Panc1 (cell line): ENCODE data around the gene CIITA. TPM values are rescaled to one million over a fixed set of nuclear protein-coding genes. Genes with fewer than 3 reads are reported as not detected.

ENCODE experiments used
- ATAC-seq: fragments of 200-7000 bp; cut with Tn5 transposase; 2 replicates; pipeline ENCODE4 v1.9.1; 2020; ENCODE audit warnings: mild to moderate bottlenecking, moderate library complexity
- BruUV-seq: library from RNA; stranded (reverse); fragments of 400-500 nt; replicated peaks from 2 replicates; lab custom pipeline; 2021; lab: Mats Ljungman, UMichigan
- CTCF ChIA-PET: fragments of 300-600 bp; sonication (Branson Sonifier 250); formaldehyde crosslinking; loops from one replicate; lab custom pipeline; 2022; ENCODE audit warnings: antibody characterized with exemption; lab: Charles Lee
- POLR2A ChIA-PET: fragments of 300-600 bp; sonication (Branson Sonifier 250); formaldehyde crosslinking; loops from one replicate; lab custom pipeline; 2022; ENCODE audit warnings: antibody characterized with exemption; lab: Charles Lee
- DNase-seq: peaks from one replicate; pipeline ENCODE4 v3.0.0-alpha.2; 2010; ENCODE audit warnings: low read depth, low spot score
- H3K27ac ChIP-seq: 2 replicates; pipeline ENCODE4 v1.5.1; 2011; ENCODE audit warnings: mild to moderate bottlenecking, low read length, inconsistent platforms
- H3K27me3 ChIP-seq: fragments of 200-500 bp; sonication (Bioruptor generic); 2 replicates; pipeline ENCODE4 v1.6.0; 2014; ENCODE audit warnings: low read length, inconsistent platforms; ENCODE audit not compliant: control insufficient read depth, insufficient read depth
- H3K36me3 ChIP-seq: fragments of 200-500 bp; sonication (Bioruptor generic); 2 replicates; pipeline ENCODE4 v1.5.1; 2014; ENCODE audit warnings: inconsistent platforms, mild to moderate bottlenecking, low read length, moderate library complexity; ENCODE audit not compliant: control insufficient read depth, insufficient read depth
- H3K4me1 ChIP-seq: 2 replicates; pipeline ENCODE4 v1.5.1; 2011; ENCODE audit warnings: inconsistent platforms, mild to moderate bottlenecking, low read length, moderate library complexity; ENCODE audit not compliant: control insufficient read depth, insufficient read depth
- H3K4me3 ChIP-seq, 2 experiments: 2 replicates each; pipeline ENCODE4 v1.5.1; 2011 to 2012; ENCODE audit warnings: low read depth in 2 of 2, low read length in 2 of 2, mild to moderate bottlenecking in 2 of 2, inconsistent platforms in 1 of 2, moderate library complexity in 1 of 2
- H3K9me3 ChIP-seq: fragments of 200-500 bp; sonication (Bioruptor generic); 2 replicates; pipeline ENCODE4 v1.5.1; 2014; ENCODE audit warnings: low read depth, mild to moderate bottlenecking, inconsistent platforms, low read length, moderate library complexity; ENCODE audit not compliant: control insufficient read depth, insufficient read depth
- CTCF ChIP-seq: fragments of 450-650 bp; IDR thresholded peaks from 2 replicates; pipeline ENCODE4 v1.5.1; 2017; ENCODE audit warnings: mild to moderate bottlenecking
- POLR2AphosphoS5 ChIP-seq: IDR thresholded peaks from 2 replicates; pipeline ENCODE4 v1.6.1; 2012; ENCODE audit warnings: mild to moderate bottlenecking, low read depth, low read length, moderate library complexity
- REST ChIP-seq, 2 experiments: IDR thresholded peaks; 2 replicates each; pipeline ENCODE4 v1.6.1; 2011 to 2012; ENCODE audit warnings: low read depth in 2 of 2, control low read depth in 1 of 2, low read length in 1 of 2, mild to moderate bottlenecking in 1 of 2, moderate library complexity in 1 of 2; ENCODE audit not compliant: insufficient read depth in 1 of 2
- SIN3A ChIP-seq: IDR thresholded peaks from 2 replicates; pipeline ENCODE4 v1.6.1; 2012; ENCODE audit warnings: low read depth, mild to moderate bottlenecking, low read length, moderate library complexity, borderline replicate concordance; ENCODE audit not compliant: insufficient read depth
- TCF7L2 ChIP-seq: IDR thresholded peaks from 2 replicates; pipeline ENCODE4 v1.6.1; 2011; ENCODE audit warnings: mild to moderate bottlenecking, low read depth, low read length, inconsistent platforms
- in situ Hi-C: cut with HindIII; loops from 2 replicates; pipeline ENCODE4 v1.10.0; 2016; ENCODE audit warnings: low sequenced_read_pairs, low pct_unique_long_range_greater_than_20kb
- intact Hi-C: fragments of 100-400 bp; cut with micrococcal nuclease; formaldehyde crosslinking; loops from one replicate; pipeline ENCODE4 v1.10.0; 2022; ENCODE audit not compliant: unreplicated experiment
- total RNA-seq: library from RNA; stranded (reverse); gene quantifications from one replicate; pipeline ENCODE4 v1.2.1, GENCODE V29; 2021; ENCODE audit not compliant: unreplicated experiment

CIITA gene
- total RNA-seq, 1 experiment from 2014 or later = 0.41 TPM

- ChIA-PET POLR2A (no interaction called here), CTCF (interaction anchor here (0.6 kb wide), 1 partner anchor 1506 kb away, joined by 5 read pairs; no protein-coding TSS in a partner anchor)
- ATAC-seq (no peak), DNase-seq (no peak)
- H3K27ac ChIP-seq = no peak overlapping the region
- peaks cover 4% of the 10 kb centered on the region; the same call in 1 of the 2 replicates for H3K4me1 ChIP-seq
- in situ Hi-C loops (no loop called here), intact Hi-C loops (loop anchor here (5.0 kb wide), 1 partner anchor 185 kb away; no protein-coding TSS in a partner anchor)
- H3K36me3 ChIP-seq = no peaks in the 10 kb centered on the region
- no peaks in the 10 kb centered on the region for H3K27me3 ChIP-seq
- H3K9me3 ChIP-seq = no peaks in the 10 kb centered on the region
- BruUV-seq = no TSS peak
- H3K4me3 ChIP-seq = no peak overlapping the region
- TF ChIP-seq SIN3A (no peak), TCF7L2 (no peak), REST (IDR thresholded peaks at IDR 0.05; ENCODE audit: insufficient read depth in 1 of 2, low read depth in 2 of 2, low read length in 1 of 2) (no peak), POLR2AphosphoS5 (no peak), CTCF (no peak)
These were observed 45.5 kb downstream of the CIITA start for GRCh38 chr16:10922328-10923145.

GRCh38 chr16:10923146-10923649 is 46.2 kb downstream of the CIITA start:
- in situ Hi-C loops = no loop called here
- H3K27ac ChIP-seq = no peak overlapping the region
- intact Hi-C loops = loop anchor here (5.0 kb wide), 1 partner anchor 186 kb away; no protein-coding TSS in a partner anchor
- no peaks in the 10 kb centered on the region for H3K36me3 ChIP-seq
- no peaks in the 10 kb centered on the region for H3K9me3 ChIP-seq
- ATAC-seq (no peak), DNase-seq (no peak)
- no TSS peak for BruUV-seq
- no peak overlapping the region for H3K4me3 ChIP-seq
- TF ChIP-seq POLR2AphosphoS5 (no peak), TCF7L2 (no peak), REST (IDR thresholded peaks at IDR 0.05; ENCODE audit: insufficient read depth in 1 of 2, low read depth in 2 of 2, low read length in 1 of 2) (no peak)
- peaks cover 4% of the 10 kb centered on the region; the same call in 1 of the 2 replicates for H3K4me1 ChIP-seq
- POLR2A ChIA-PET = no interaction called here
- H3K27me3 ChIP-seq = no peaks in the 10 kb centered on the region
- CTCF ChIA-PET = no interaction called here
